Endothelial cell of umbilical vein (primary cell): ENCODE data around the gene NEMP2. TPM values are rescaled to one million over a fixed set of nuclear protein-coding genes. Genes with fewer than 3 reads are reported as not detected.

ENCODE experiments used
- BruUV-seq: library from RNA; stranded (reverse); fragments of 400-500 nt; replicated peaks from 2 replicates; lab custom pipeline; 2021; lab: Mats Ljungman, UMichigan
- CTCF ChIA-PET: fragments of 300-600, 350-600 bp; sonication (Branson Sonifier 250); formaldehyde crosslinking; loops from one replicate; lab custom pipeline; 2021; ENCODE audit warnings: antibody characterized with exemption, inconsistent platforms; lab: Charles Lee
- POLR2A ChIA-PET: fragments of 300-600, 350-600 bp; sonication (Branson Sonifier 250); formaldehyde crosslinking; loops from one replicate; lab custom pipeline; 2021; ENCODE audit warnings: antibody characterized with exemption, inconsistent platforms; lab: Charles Lee
- DNase-seq: peaks from one replicate; pipeline ENCODE4 v3.0.0-alpha.2; 2011; ENCODE audit warnings: low read depth, low spot score
- FAIRE-seq: peaks from 2 replicates; lab custom pipeline; 2011; peaks lifted over from hg19 to GRCh38; lab: Jason Lieb, UNC
- H2AFZ ChIP-seq: 2 replicates; pipeline ENCODE4 v1.6.0; 2012; ENCODE audit warnings: low read depth, low read length, control low read depth, inconsistent platforms
- H3K27ac ChIP-seq: 2 replicates; pipeline ENCODE4 v1.5.1; 2011; ENCODE audit warnings: low read depth, mild to moderate bottlenecking, control low read depth, low read length, moderate library complexity; ENCODE audit not compliant: insufficient read depth
- H3K27me3 ChIP-seq, 2 experiments: 2 replicates each; pipeline versions ENCODE4 v1.6.0 to v1.6.1; 2011; ENCODE audit warnings: low read length in 2 of 2, mixed read lengths in 1 of 2; ENCODE audit not compliant: control insufficient read depth in 2 of 2, insufficient read depth in 2 of 2
- H3K36me3 ChIP-seq, 2 experiments: 2 replicates in 1 of 2; 3 replicates in 1 of 2; pipeline ENCODE4 v1.5.1; 2011; ENCODE audit warnings: low read length in 2 of 2, mild to moderate bottlenecking in 1 of 2, moderate library complexity in 1 of 2; ENCODE audit not compliant: control insufficient read depth in 2 of 2, insufficient read depth in 2 of 2; ENCODE audit errors: extremely low read depth in 1 of 2
- H3K4me1 ChIP-seq: 3 replicates; pipeline ENCODE4 v1.5.1; 2011; ENCODE audit warnings: mild to moderate bottlenecking, low read length; ENCODE audit not compliant: control insufficient read depth, insufficient read depth; ENCODE audit errors: extremely low read depth
- H3K4me2 ChIP-seq: 2 replicates; pipeline ENCODE4 v1.6.1; 2011; ENCODE audit warnings: low read length, control low read depth, mixed read lengths; ENCODE audit not compliant: insufficient read depth
- H3K4me3 ChIP-seq, 3 experiments: fragments of 200-600 bp in 1 of 3; sonication (generic), shearing (Covaris generic) in 1 of 3; replicated peaks in 1 of 3; 2 replicates each; pipeline ENCODE4 v1.5.1; 2011 to 2016; ENCODE audit warnings: control low read depth in 3 of 3, low read length in 3 of 3, mild to moderate bottlenecking in 2 of 3, inconsistent platforms in 1 of 3, low read depth in 1 of 3, moderate library complexity in 1 of 3; ENCODE audit not compliant: insufficient read depth in 1 of 3
- H3K79me2 ChIP-seq: 2 replicates; pipeline ENCODE4 v1.6.0; 2012; ENCODE audit warnings: low read length, inconsistent platforms; ENCODE audit not compliant: control insufficient read depth, insufficient read depth
- H3K9ac ChIP-seq: replicated peaks from 2 replicates; pipeline ENCODE3; 2011; ENCODE audit warnings: low read length, control low read depth; ENCODE audit not compliant: insufficient read depth; ENCODE audit errors: extremely low read depth
- H3K9me1 ChIP-seq: replicated peaks from 3 replicates; pipeline ENCODE4 v1.6.0; 2011; ENCODE audit warnings: mild to moderate bottlenecking, low read length; ENCODE audit not compliant: control insufficient read depth, insufficient read depth; ENCODE audit errors: extremely low read depth
- H3K9me3 ChIP-seq: replicated peaks from 2 replicates; pipeline ENCODE4 v1.5.1; 2012; ENCODE audit warnings: low read length, inconsistent platforms; ENCODE audit not compliant: control insufficient read depth, insufficient read depth
- H4K20me1 ChIP-seq: replicated peaks from 2 replicates; pipeline ENCODE3; 2011; ENCODE audit warnings: mild to moderate bottlenecking, low read length; ENCODE audit not compliant: control insufficient read depth, insufficient read depth; ENCODE audit errors: extremely low read depth
- EZH2 ChIP-seq: IDR thresholded peaks from 2 replicates; pipeline ENCODE4 v1.6.1; 2012; ENCODE audit warnings: borderline replicate concordance, low read depth, mild to moderate bottlenecking, moderate library complexity, low read length, inconsistent platforms; ENCODE audit not compliant: severe bottlenecking
- FOS ChIP-seq: IDR thresholded peaks from 2 replicates; pipeline ENCODE4 v1.6.1; 2011; ENCODE audit warnings: mild to moderate bottlenecking, low read length, moderate library complexity, borderline replicate concordance; ENCODE audit not compliant: insufficient read depth
- GATA2 ChIP-seq: IDR thresholded peaks from 2 replicates; pipeline ENCODE4 v1.7.0; 2011; ENCODE audit warnings: low read depth, mild to moderate bottlenecking, moderate library complexity, mixed read lengths, low read length; ENCODE audit not compliant: insufficient read length, insufficient read depth
- JUN ChIP-seq: IDR thresholded peaks from 2 replicates; pipeline ENCODE4 v1.6.1; 2011; ENCODE audit warnings: borderline replicate concordance, low read depth; ENCODE audit not compliant: insufficient read length, insufficient read depth
- MYC ChIP-seq: IDR thresholded peaks from one replicate; pipeline ENCODE4 v1.6.1; 2011; ENCODE audit warnings: mild to moderate bottlenecking, low read depth, low read length
- POLR2A ChIP-seq: IDR thresholded peaks from 2 replicates; pipeline ENCODE4 v1.6.1; 2012; ENCODE audit warnings: low read depth, mild to moderate bottlenecking, control low read depth, low read length
- POLR2AphosphoS5 ChIP-seq: IDR thresholded peaks from 2 replicates; pipeline ENCODE4 v1.6.1; 2012; ENCODE audit warnings: low read depth, mild to moderate bottlenecking, control low read depth, low read length, moderate library complexity; ENCODE audit not compliant: insufficient read depth
- dilution Hi-C: fragments of 300-500 bp; cut with MboI; formaldehyde crosslinking; loops from one replicate; pipeline ENCODE4 v1.15.0; 2019; ENCODE audit warnings: low sequenced_read_pairs; ENCODE audit not compliant: extremely low pct_ligation_motif_present
- intact Hi-C: fragments of 100-400 bp; cut with micrococcal nuclease; formaldehyde crosslinking; loops from one replicate; pipeline ENCODE4 v1.10.0; 2022
- polyA plus RNA-seq, 4 experiments: library from polyadenylated mRNA; depleted of rRNA in 3 of 4; stranded (reverse) in 3 of 4; unstranded in 1 of 4; fragments of >200 nt; gene quantifications; 2 replicates each; pipeline versions ENCODE4 v1.2.1 to v1.2.3, GENCODE V29; 2011 to 2012; ENCODE audit warnings: missing spikeins in 1 of 4
- total RNA-seq: library from RNA; stranded (reverse); gene quantifications from 2 replicates; pipeline ENCODE4 v1.2.3, GENCODE V29; 2021
- TF ChIP-seq, protein P1 (sequence below), 2 donors: IDR thresholded peaks; 1 replicate in 1 of 2; 2 replicates in 1 of 2; pipeline ENCODE4 v1.5.1; 2011; ENCODE audit warnings: low read length in 2 of 2, mild to moderate bottlenecking in 2 of 2, moderate library complexity in 2 of 2, control low read depth in 1 of 2, inconsistent platforms in 1 of 2, low read depth in 1 of 2; ENCODE audit not compliant: insufficient read depth in 1 of 2; ENCODE audit errors: extremely low read depth in 1 of 2
- TF ChIP-seq, protein P2 (sequence below): IDR thresholded peaks from 2 replicates; pipeline ENCODE4 v1.6.1; 2011; ENCODE audit not compliant: insufficient read depth, insufficient read length

The NEMP2 gene
- total and polyA plus RNA-seq, 2 donors (not counting 3 experiments of a cell fraction or from before 2014, with no cell fraction given), result 3.1 to 8.4 TPM

DNA sequence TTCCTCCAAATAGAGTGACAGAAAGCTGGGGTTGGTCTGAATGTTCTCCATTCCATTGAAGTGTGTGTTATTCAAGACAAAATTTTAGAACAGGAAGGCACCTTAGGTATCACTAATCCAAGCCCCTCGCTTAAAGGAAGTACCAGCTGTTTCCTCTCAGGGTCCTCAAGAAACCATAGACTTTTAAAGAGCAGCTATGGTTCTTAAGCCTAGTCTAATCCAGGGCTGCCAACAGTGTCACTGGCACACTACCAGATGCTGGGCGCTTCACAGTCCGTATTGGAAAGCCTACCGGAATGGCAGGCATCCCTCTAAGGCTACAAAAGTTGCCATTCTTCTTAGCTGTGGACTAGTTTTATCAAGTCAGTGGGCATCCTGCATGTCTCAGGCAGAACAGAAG lies 1.9 kb downstream of the NEMP2 start:
- Histone ChIP-seq H3K4me3 (no peak overlapping the region), H3K36me3 (no peaks in the 10 kb centered on the region), H3K79me2 (no peaks in the 10 kb centered on the region), H3K4me1 (peaks cover 9% of the 10 kb centered on the region), H4K20me1 (no peaks in the 10 kb centered on the region), H3K27me3 (no peaks in the 10 kb centered on the region), H3K9ac (no peak overlapping the region), H3K27ac (no peak overlapping the region), H2AFZ (no peak overlapping the region), H3K4me2 (no peak overlapping the region), H3K9me1 (no peaks in the 10 kb centered on the region), H3K9me3 (no peaks in the 10 kb centered on the region)
- intact Hi-C loops (loop anchor here (5.0 kb wide), 1 partner anchor 230 kb away; no protein-coding TSS in a partner anchor), dilution Hi-C loops (no loop called here)
- no TSS peak for BruUV-seq
- POLR2A ChIA-PET, result no interaction called here
- CTCF ChIA-PET, result no interaction called here
- TF ChIP-seq GATA2 (no peak), POLR2AphosphoS5 (no peak), JUN (no peak), EZH2 (no peak), POLR2A (no peak), MYC (no peak), FOS (no peak)
- TF ChIP-seq, protein P1, sequence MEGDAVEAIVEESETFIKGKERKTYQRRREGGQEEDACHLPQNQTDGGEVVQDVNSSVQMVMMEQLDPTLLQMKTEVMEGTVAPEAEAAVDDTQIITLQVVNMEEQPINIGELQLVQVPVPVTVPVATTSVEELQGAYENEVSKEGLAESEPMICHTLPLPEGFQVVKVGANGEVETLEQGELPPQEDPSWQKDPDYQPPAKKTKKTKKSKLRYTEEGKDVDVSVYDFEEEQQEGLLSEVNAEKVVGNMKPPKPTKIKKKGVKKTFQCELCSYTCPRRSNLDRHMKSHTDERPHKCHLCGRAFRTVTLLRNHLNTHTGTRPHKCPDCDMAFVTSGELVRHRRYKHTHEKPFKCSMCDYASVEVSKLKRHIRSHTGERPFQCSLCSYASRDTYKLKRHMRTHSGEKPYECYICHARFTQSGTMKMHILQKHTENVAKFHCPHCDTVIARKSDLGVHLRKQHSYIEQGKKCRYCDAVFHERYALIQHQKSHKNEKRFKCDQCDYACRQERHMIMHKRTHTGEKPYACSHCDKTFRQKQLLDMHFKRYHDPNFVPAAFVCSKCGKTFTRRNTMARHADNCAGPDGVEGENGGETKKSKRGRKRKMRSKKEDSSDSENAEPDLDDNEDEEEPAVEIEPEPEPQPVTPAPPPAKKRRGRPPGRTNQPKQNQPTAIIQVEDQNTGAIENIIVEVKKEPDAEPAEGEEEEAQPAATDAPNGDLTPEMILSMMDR (IDR thresholded peaks at IDR 0.05; ENCODE audit: extremely low read depth in 1 of 2, insufficient read depth in 1 of 2, low read depth in 1 of 2, low read length in 2 of 2), result no peak
- TF ChIP-seq, protein P2, sequence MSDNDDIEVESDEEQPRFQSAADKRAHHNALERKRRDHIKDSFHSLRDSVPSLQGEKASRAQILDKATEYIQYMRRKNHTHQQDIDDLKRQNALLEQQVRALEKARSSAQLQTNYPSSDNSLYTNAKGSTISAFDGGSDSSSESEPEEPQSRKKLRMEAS, result no peak
- FAIRE-seq (no peak), DNase-seq (no peak)
